ENCODE results near the gene NDUFA8.

- TF ChIP-seq USF1 (IDR thresholded peaks at IDR 0.05; ENCODE audit: borderline replicate concordance, low read depth) (no peak), NRF1 (IDR thresholded peaks at IDR 0.05; ENCODE audit: low read depth, low read length) (no peak), RFX5 (IDR thresholded peaks at IDR 0.05; ENCODE audit: low read length) (no peak)
Observed at GRCh38 chr9:122112238-122112637, 47.3 kb downstream of the NDUFA8 start.

Measured in SK-N-SH (cell line).